ENCODE data around the gene TNIP2.

TNIP2 gene

GRCh38 chr4:2767705-2768074 is 11.6 kb upstream of the TNIP2 start:
- DNase-seq (ENCODE audit: low read depth in 1 of 2, low spot score in 1 of 2): no peak
- TF ChIP-seq POLR2AphosphoS5 (IDR thresholded peaks at IDR 0.05; ENCODE audit: low read depth) (no peak), REST (IDR thresholded peaks at IDR 0.05; ENCODE audit: insufficient replicate concordance, low read depth) (no peak), SPI1 (IDR thresholded peaks at IDR 0.05; ENCODE audit: borderline replicate concordance, low read depth) (no peak), GABPA (IDR thresholded peaks at IDR 0.05; ENCODE audit: low read depth) (no peak), CTCF (IDR thresholded peaks at IDR 0.05; ENCODE audit: insufficient read depth, low read length) (no peak)
- Histone ChIP-seq H3K4me3 (replicated peaks; ENCODE audit: insufficient read depth, low read length) (no peak overlapping the region), H3K27me3 (ENCODE audit: insufficient read depth, poor library complexity, severe bottlenecking) (no peaks in the 10 kb centered on the region), H3K27ac (replicated peaks) (no peak overlapping the region)

- no peak for TF ChIP-seq REST (IDR thresholded peaks at IDR 0.05; ENCODE audit: insufficient replicate concordance, low read depth)
- no peak for TF ChIP-seq GABPA (IDR thresholded peaks at IDR 0.05; ENCODE audit: low read depth)
- TF ChIP-seq CTCF (IDR thresholded peaks at IDR 0.05; ENCODE audit: insufficient read depth, low read length): no peak
- TF ChIP-seq SPI1 (IDR thresholded peaks at IDR 0.05; ENCODE audit: borderline replicate concordance, low read depth): no peak
- TF ChIP-seq POLR2AphosphoS5 (IDR thresholded peaks at IDR 0.05; ENCODE audit: low read depth): no peak
- no peaks in the 10 kb centered on the region for H3K27me3 ChIP-seq (ENCODE audit: insufficient read depth, poor library complexity, severe bottlenecking)
- no peak overlapping the region for H3K27ac ChIP-seq (replicated peaks)
- no peak for DNase-seq (ENCODE audit: low read depth in 1 of 2, low spot score in 1 of 2)
- no peak overlapping the region for H3K4me3 ChIP-seq (replicated peaks; ENCODE audit: insufficient read depth, low read length)
Measured at GRCh38 chr4:2767046-2767704, 11.0 kb upstream of the TNIP2 start.

GRCh38 chr4:2765832-2766526 is 9.8 kb upstream of the TNIP2 start:
- DNase-seq (ENCODE audit: low read depth in 1 of 2, low spot score in 1 of 2): no peak
- Histone ChIP-seq H3K27me3 (ENCODE audit: insufficient read depth, poor library complexity, severe bottlenecking) (no peaks in the 10 kb centered on the region), H3K4me3 (replicated peaks; ENCODE audit: insufficient read depth, low read length) (no peak overlapping the region), H3K27ac (replicated peaks) (no peak overlapping the region)
- TF ChIP-seq POLR2AphosphoS5 (IDR thresholded peaks at IDR 0.05; ENCODE audit: low read depth) (no peak), CTCF (IDR thresholded peaks at IDR 0.05; ENCODE audit: insufficient read depth, low read length) (no peak), SPI1 (IDR thresholded peaks at IDR 0.05; ENCODE audit: borderline replicate concordance, low read depth) (no peak)
